ENCODE results near the gene KRTAP12-1.
"Not testable (repeated sequence)": the region's sequence is repeated elsewhere in the genome, so short reads cannot be mapped to it uniquely, and the experiment has no call there.

The KRTAP12-1 gene

GRCh38 chr21:44644878-44645277 is 37.1 kb downstream of the KRTAP12-1 start:
- no peak for DNase-seq (ENCODE audit: low read depth)

GRCh38 chr21:44643741-44644310 is 38.1 kb downstream of the KRTAP12-1 start:
- no peak for DNase-seq (ENCODE audit: low read depth)

GRCh38 chr21:44640761-44641160 is 41.2 kb downstream of the KRTAP12-1 start:
- no peak for DNase-seq (ENCODE audit: low read depth)

GRCh38 chr21:44639331-44639655 is 42.7 kb downstream of the KRTAP12-1 start:
- no peak for DNase-seq (ENCODE audit: low read depth)

GRCh38 chr21:44638506-44639330 is 43.2 kb downstream of the KRTAP12-1 start:
- DNase-seq (ENCODE audit: low read depth): not testable (repeated sequence)

GRCh38 chr21:44637851-44638348 is 44.1 kb downstream of the KRTAP12-1 start:
- DNase-seq (ENCODE audit: low read depth): not testable (repeated sequence)

- DNase-seq (ENCODE audit: low read depth): no peak
Measured at GRCh38 chr21:44637018-44637850, 44.7 kb downstream of the KRTAP12-1 start, which contains the start of gene KRTAP10-10. KRTAP10-10 (plus strand) TSS chr21:44637356; CDS start chr21:44637418, 62 bp downstream.

- no peak for DNase-seq (ENCODE audit: low read depth)
Measured at GRCh38 chr21:44636209-44637017, 45.5 kb downstream of the KRTAP12-1 start.

GRCh38 chr21:44632067-44632466 is 49.9 kb downstream of the KRTAP12-1 start:
- DNase-seq (ENCODE audit: low read depth): no peak

All from stimulated activated CD4-positive, alpha-beta T cell treated with anti-CD3 and anti-CD28 coated beads, Interleukin-2, amount 100 ng/mL, for 4 hours (primary cell).